ENCODE results near the gene ZNF768.

ZNF768 gene

DNA sequence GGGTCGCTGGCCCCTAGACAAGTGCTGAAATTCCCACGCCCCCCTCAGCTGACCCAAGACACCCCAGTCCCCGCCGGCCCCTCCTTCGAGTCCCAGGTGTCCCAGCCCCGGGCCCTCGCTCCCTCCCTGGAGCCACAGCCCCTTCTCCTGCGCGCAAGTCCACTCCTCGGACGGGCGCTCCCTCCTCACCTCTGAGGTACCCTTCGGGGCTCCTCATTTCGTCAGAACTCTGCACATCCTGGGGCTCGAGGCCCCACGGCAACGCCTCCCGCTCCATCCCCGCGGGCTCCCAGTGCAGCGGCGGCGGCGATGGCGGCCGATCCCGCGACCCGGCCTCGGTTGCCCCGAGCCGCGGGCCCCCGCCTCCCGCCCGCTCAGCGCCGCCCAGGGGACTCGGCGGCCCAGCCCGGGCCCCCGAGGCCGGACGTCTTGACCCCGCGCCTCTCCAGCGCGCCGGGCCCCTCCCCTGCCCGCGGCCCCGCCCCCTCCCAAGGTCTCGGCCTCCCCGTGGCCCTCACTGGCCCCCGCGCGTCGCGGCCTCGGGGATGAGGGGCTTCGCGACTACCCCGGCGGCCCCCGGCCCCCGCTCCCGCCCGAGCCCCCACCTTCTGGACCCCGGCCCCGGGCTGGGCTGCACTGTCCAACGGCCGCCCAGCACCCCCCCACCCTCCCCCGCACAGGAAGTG is at the start of gene ZNF768:
TSS of gene ZNF768 (minus strand) at position 430 of the 686 bp plus-strand sequence. CDS start at position 277, 153 bp downstream.
- DNase-seq, result peak; percentile 37

DNA sequence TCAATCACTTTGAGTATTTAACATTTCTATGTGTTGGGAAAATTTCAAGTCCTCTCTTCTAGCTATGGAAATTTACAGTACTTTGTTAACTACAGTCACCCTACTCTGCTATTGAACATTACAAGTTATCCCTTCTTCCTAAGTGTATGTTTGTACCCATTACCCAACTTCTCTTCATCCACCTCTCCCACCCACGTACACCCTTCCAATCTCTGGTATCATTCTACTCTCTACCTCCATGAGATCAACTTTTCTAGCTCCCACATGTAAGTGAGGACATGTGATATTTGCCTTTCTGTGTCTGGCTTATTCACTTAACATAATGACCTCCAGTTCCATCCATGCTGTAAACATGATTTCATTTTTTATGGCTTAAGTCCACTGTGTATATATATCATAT is 48.3 kb upstream of the ZNF768 start:
- no peak for DNase-seq

DNA sequence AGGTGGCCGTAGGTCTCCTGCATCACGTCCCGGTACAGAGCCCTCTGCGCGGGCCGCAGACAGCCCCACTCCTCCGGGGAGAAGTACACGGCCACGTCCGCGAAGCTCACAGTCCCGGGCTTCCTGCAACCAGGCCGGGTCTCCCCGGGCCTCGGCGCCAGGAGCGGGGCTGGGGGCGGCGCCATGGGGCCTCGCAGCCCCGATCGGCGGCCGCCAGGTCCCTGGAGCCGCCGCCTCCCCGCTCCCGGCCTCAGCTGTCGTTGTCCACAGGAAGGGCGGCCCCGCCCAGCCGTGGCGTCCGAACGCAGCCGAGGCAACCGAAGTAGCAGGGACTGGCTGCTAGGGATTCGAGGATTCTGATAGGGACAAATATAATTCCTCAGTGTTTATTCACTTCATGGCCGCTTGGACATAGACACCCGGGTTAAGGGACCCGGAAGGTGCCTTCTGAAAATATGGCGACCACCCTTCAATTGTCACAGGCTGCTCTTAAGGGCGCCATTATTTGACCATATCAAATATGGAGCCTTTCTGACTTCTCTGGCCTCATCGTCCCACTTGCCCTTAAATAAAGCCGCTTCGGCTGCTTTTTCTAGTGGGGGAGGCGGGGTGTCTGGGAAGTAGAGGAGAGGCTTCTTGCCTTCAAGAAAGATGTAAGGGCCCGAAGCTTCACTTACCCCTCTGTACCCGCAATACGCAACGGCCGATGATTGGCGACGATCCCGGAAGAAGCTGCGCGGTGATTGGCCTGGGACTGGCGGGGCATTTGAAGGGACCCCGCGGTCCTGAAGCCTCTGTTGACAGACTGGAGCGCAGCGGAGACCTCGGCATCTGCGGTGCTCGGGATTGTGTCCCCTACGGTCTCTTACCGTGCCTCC is 45.3 kb upstream of the ZNF768 start, which contains the start of gene ZNF688:
TSS of gene ZNF688 (minus strand) at position 270 of the 878 bp plus-strand sequence. CDS start at position 185, 85 bp downstream.
- DNase-seq, result peak; percentile 98

DNA sequence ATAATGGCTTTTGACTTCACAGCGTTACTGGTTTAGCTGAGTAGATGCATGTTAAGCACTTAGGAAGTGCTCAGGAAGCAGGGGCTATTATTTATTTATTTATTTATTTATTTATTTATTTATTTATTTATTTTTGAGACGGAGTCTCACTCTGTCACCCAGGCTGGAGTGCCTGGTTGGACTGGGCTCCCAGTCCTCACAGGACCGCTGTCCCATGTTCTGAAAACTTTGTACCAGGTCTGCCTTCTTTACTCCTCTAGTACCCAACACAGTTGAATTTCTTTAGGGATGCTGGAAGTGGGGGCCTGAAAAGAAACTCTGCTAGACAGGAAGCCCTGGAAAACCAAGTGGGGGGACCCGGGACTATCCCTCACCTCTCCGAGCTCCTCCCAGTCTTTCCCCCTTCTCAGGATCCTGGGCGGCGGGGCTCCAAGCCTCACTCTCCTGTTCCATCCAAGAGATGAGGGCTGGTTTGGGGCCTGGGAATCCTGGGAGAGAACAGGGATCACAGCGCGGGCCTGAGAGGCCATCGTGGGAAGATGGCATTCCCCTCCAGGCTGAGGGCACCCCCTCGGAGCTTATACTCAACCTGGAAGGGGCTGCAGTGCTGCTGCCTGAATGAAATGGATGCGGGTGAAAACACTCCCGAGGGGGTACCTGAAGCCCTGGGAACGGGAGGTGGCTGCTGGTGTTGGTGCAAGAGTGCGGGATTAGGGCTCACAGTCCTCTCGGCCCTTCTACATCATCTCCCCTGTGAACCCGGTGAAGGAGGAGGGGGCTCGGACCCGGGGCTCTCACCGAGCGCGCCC is 44.5 kb upstream of the ZNF768 start:
- peak; percentile 40 for DNase-seq

DNA sequence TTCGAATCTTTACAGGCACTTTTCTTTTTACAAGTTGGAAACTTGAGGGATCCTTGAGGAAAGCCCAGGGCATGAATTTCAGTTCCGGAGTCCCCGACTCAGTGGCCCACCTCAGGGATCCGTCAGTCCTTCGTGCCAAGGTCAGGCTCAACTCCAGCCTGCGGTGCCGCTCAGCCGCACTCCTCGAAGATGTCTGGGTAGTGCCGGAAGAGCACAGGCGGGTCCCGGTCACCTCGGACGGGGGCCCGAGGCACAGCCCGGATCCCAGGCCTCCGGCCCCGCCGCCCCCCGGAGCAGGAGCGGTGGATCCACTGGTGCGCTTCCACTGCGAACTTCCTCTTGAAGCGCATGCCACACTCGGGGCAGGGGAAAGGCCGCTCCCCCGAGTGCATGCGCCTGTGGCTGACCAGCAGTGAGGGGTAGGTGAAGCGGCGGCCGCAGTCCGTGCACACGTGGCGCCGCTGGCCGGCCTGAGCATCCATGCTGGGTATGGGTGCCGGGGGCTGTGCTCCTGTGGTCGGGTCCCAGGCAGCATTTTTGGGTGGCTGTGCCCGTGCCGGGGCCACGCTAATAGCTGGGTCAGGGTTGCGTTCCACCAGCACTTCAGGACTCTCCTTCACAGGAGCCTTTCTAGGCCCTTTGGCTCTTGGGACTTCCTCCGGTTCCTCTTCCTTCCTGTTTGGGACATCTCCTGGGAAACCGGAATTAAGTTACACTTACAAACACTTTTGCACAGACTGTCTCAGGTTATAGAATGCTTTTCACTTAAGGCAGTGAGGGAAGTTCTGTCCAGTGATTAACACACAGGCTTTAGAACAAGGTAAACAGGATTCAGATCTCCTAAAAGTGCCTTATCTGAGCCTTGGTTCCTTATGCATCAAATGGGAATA is 43.6 kb upstream of the ZNF768 start:
- DNase-seq, result no peak

DNA sequence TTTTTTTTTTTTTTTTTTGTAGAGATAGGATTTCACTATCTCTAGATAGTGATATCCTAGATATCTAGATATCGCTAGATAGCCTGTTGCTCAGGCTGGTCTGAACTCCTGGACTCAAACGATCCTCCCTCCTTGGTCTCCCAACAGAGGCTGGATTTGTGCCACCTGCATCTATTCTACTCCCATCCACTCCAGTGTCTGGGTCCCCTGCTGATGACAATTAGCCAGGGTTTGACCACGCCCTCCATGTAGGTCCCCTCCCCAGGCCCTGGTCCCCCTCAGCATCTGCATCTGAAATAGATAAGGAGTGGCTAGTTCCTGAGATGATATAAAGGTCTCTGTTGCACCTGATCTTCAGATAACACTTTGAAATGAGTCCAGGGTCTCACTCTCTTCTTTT is 42.9 kb upstream of the ZNF768 start:
- DNase-seq, result no peak

DNA sequence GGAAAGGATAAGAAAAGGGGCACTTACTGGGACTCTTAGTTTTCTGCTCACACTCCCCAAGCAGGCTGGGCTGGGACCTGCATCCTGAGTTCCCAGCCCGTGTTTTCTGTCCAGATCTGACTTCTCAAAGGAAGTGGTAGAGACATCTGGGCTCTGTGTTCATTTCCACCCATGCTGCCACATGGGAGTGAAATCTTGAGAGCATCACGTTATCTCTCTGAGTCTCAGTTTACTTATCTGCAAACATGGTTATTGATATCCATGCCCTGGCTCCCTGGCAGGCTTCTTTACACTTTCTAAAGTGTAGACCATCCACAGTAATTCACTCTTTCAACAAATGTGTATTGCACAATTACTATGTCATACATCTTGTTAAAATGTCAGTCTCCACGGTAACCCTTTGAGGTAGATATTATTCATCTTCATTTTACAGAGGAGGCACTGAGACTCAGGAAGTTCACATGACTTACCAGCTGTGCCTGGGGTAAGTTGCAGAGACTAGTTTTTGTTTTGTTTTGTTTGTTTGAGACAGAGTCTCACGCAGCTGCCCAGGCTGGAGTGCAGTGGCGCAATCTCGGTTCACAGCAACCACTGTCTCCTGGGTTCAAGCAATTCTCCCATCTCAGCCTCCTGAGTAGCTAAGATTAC is 41.7 kb upstream of the ZNF768 start:
- no peak for DNase-seq

DNA sequence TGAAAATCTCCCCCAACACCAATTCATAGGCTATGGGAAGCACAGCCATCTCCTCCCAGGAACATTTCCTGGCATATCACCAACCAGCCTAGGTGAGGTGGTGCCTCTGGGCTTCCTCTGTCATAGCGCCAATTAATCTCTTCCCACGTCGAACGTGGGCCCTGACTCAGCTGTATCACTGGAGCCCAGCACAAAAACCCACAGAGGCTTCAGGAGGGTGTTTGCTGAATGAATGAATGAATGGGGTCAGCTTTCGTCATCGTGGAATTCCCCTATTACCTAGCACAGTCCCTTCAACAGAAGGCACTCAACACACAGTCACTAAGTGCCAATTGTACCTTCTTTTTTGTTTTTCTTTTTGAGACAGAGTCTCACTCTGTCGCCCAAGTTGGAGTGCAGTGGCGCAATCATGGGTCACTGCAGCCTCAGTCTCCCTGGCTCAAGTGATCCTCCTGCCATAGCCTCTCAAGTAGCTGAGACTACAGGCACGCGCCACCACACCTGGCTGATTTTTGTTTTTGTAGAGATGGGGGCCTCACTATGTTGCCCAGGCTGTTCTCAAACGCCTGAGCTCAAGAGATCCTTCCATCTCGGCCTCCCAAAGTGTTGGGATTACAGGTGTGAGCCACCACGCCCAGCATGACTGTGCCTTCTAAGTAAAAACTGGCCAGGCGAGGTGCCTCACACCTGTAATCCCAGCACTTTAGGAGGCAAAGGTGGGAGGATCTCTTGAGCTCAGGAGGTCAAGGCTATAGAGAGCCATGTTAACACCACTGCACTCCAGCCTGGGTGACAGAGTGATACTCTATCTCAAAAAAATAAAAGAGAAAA is 41.0 kb upstream of the ZNF768 start:
- DNase-seq, result no peak

DNA sequence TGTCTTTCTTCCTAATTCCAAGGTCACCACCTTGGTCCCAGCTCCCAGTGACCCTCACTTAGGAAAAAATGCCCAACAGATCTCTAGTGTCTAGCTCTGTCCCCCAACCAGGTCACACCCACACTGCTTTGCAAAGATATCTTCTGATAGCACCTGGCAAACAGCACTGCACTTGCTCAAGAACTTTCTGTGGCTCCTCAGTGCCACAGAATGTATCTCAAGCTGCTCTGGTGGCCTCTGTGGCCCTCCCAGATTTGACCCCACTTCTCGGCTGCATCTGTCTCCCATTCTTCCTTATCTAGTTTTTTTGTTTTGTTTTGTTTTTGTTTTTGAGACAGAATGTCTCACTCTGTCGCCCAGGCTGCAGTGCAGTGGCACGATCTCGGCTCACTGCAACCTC is 40.2 kb upstream of the ZNF768 start:
- no peak for DNase-seq

DNA sequence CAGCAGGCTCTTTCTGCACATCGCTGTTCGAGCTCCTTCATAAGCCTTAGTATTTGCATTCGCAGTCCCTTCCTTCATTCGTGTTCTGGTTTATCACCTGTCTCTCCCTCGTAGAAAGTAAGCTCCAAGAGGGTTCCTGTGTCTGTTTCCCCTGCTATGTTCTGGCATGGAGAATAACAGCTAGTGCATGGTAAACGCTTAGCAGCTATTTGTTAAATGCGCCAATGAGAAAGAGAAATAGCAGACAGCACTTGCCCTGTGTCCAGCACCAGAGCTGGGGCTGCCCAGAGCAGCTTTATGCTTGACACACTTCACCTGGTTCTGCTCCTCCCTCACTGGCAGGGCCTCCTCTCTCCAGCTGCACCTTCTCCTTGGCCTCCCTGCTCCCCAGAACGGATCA is 39.6 kb upstream of the ZNF768 start:
- no peak for DNase-seq

DNA sequence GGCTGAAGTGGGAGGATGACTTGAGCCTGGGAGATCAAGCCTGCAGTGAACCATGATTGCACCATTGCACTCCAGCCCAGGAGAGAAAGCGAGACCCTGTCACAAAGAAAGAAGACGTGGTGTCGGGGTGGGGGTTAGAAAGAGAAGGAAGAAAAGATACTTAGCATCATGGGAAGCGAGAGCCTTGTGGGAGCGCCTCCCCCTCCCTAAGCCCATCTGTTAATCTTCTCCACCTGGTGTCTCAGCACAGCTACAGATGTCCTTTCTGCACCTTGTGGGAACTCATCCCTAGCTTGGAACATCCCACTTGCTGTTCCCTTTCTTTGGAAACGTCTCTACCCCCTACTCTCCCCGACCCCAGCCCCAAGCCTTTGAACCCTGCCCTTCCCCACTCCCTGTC is 39.2 kb upstream of the ZNF768 start:
- DNase-seq, result no peak

DNA sequence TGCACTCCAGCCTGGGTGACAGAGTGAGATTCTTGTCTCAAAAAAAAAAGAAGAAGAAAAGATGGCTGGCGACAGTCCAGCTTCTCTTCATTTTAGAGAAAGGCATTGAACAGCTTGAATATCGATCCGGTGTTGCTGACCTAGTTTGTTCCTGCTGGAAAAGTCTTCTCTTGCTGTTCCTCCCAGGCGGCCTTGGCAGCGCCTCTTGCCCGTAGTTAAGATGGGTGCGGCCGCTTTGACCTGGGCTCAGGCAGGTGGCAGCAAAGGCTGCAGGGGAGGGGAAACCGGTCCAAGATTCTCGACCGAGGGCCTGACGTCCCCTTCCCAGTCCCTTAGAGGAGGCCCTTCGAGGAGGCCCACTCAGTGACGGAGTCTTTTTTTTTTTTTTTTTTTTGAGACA is 35.7 kb upstream of the ZNF768 start:
- DNase-seq, result no peak

DNA sequence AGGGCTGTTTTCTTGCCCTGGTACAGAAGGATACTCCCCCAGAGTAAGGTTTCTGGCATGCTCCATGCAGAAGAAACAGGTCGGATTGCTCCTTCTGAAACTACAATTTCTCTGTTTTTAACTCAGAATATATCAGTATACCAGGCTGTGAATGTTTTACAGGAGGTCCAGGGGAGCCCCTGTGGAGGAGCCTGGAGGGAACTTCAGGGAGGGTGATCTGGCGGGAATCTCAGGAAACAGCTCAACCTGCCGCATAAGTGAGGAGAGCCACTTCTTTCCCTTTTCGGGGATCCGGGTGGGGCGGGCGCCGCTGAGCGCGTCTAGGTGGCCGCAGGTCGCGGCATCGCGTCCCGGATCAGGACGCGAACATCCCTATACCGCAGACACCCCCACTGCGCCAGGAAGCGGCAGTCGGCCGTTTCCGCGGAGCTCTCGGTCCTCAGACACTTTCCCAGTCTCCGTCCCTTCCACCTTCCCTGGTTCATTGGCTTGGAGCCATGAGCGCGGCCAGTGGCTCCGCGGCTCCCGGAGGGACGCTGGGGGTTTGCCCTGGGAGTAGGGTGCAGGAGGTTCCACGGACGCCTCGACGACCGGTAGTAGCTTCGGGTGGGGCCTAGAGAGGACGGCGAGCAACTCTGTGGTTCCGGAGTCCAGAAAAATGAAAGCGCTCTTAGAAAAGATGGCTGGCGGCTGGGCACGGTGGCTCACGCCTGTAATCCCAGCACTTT is 34.9 kb upstream of the ZNF768 start:
- DNase-seq, result no peak

DNA sequence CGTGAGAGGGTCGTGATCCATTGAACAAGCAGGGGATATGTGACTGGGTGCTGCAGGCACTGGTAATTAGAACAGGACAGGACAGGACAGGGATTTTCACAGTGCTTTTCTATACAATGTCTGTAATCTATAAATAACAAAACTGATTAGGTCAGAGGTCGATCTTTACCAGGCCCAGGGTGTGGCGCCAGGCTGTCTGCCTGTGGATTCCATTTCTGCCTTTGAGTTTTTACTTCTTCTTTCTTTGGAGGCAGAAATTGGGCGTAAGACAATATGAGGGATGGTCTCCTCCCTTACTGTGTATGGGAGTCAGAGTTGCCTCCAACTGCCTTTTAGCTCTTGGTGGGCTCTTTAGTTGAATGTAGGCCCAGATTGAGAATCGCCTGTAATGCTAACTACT is 33.3 kb upstream of the ZNF768 start:
- no peak for DNase-seq

DNA sequence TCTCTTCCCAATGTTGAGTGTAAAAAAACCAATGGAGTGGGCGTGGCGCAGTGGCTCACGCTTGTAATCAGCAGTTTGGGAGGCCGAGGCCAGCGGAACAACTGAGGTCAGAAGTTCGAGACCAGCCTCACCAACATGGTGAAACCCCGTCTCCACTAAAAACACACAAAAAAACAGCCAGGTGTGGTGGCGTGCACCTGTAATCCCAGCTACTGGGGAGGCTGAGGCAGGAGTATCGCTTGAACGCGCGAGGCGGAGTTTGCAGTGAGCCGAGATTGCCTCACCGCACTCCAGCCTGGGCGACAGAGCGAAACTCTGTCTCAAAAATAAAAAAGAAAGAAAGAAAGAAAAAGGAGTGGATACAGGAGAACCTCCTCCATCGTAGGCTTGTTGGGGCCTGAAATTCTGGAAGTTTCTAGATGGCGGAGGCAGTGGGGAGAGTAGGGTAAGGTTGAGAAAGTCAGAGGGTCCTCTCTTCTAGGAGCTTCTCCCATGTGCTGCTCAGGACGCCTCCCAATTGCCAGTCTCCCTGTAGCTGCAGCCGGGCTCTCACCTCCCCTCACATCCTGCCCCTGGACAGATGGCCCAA is 32.5 kb upstream of the ZNF768 start:
- DNase-seq, result no peak

DNA sequence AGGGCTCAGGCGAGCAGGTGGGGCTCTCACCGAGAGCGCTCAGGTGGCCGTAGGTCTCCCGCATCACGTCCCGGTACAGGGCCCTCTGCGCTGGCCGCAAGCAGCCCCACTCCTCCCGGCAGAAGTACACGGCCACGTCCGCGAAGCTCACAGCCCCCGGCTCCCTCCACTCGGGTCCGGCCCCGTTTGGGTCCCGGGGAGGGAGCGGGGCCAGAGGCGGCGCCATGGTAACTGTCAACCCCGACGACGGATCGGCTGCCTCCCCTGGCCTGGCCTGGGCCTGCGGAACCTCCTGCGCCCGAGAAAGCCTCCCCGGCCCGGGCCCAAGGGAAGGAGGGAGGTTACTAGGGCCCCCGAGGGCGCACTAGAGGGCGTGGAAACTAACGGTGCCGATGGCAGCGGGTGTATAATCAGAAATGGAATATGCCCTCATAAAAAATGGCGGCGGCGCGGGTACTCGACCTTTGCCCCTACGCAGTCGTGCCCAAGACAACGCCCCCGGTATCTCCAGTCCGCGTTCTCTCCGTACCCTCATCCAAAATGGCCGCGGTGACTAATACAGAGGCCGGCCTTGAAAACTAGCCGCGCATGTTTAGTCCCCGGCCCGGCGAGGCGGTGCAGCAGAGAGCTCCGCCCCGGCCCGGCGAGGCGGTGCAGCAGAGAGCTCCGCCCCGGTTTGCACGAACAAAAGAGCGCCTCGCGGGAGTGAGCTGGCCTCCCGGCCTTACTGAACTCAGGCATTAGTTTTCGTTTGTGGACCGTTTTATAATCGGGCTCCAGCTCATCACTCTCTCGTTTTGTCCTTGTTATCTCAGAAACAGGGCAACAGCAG is 31.8 kb upstream of the ZNF768 start, which contains the start of gene ZNF764:
TSS of gene ZNF764 (minus strand) at position 418 of the 832 bp plus-strand sequence. CDS start at position 226, 192 bp downstream.
- DNase-seq, result peak; percentile 97

DNA sequence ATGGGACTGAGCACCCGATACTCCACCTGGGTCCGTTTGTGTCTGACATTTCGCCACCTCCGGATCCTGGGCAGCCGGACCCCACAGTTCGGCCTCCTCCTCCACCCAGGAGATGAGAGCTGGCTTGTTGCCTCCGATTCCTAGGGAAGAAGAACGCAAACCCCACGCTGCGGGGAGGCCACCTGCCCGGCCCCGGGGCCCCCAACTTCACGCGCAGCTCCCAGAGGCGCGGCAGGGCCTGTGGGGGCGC is 31.3 kb upstream of the ZNF768 start:
- no peak for DNase-seq

DNA sequence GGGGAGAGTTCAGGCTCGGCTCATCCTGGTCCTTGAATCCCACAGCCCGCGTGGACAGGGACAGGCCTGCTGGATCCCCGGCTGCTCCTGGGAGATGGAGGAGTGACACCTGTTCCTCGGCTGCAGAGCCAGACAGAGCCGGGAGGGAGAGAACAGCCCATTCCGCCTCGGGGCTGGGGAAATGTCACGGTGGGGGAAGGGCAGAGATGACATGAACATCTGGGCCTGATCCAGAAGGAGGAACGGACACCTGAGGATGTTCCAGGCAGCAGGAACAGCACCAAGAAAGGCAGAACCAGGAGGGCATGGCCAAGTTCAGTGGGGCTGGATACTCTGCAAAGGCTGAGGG is 29.7 kb upstream of the ZNF768 start:
- DNase-seq, result no peak
